HS-27A (cell line): ENCODE results near the gene PRR22.
"Not testable (repeated sequence)": the region's sequence is repeated elsewhere in the genome, so short reads cannot be mapped to it uniquely, and the experiment has no call there.

Experiments used
- DNase-seq: peaks from one replicate; pipeline ENCODE4 v3.0.0-alpha.2; 2012; ENCODE audit warnings: low read depth, missing footprints

The PRR22 gene

GRCh38 chr19:5790559-5791520 lies 6.3 kb upstream of the PRR22 start, which contains the start of gene DUS3L:
TSS of gene DUS3L (minus strand) at chr19:5791163. CDS start at chr19:5791141, 22 bp downstream.
- peak; percentile 87 for DNase-seq

- DNase-seq, result no peak
Observed at GRCh38 chr19:5789886-5790558, 5.5 kb upstream of the PRR22 start.

- DNase-seq, result no peak
Observed at GRCh38 chr19:5789351-5789761, 4.8 kb upstream of the PRR22 start.

- DNase-seq, result no peak
Observed at GRCh38 chr19:5788422-5788821, 3.9 kb upstream of the PRR22 start.

- DNase-seq, result no peak
Observed at GRCh38 chr19:5787409-5788182, 3.0 kb upstream of the PRR22 start.

GRCh38 chr19:5786593-5787408 lies 2.3 kb upstream of the PRR22 start:
- DNase-seq, result no peak

- DNase-seq, result no peak
Observed at GRCh38 chr19:5785423-5785822, 877 bp upstream of the PRR22 start.

- DNase-seq, result no peak
Observed at GRCh38 chr19:5782945-5783919, 1.3 kb downstream of the PRR22 start.

GRCh38 chr19:5782322-5782721 lies 2.2 kb downstream of the PRR22 start:
- DNase-seq, result no peak

GRCh38 chr19:5780916-5781315 lies 3.6 kb downstream of the PRR22 start:
- DNase-seq, result not testable (repeated sequence)

GRCh38 chr19:5778402-5778801 lies 6.1 kb downstream of the PRR22 start:
- no peak for DNase-seq

- no peak for DNase-seq
Observed at GRCh38 chr19:5775668-5776309, 8.8 kb downstream of the PRR22 start.

- no peak for DNase-seq
Observed at GRCh38 chr19:5774921-5775320, 9.6 kb downstream of the PRR22 start.

GRCh38 chr19:5773276-5773675 lies 11.3 kb downstream of the PRR22 start:
- DNase-seq, result no peak

GRCh38 chr19:5772416-5772815 lies 12.1 kb downstream of the PRR22 start:
- DNase-seq, result no peak

GRCh38 chr19:5767949-5768348 lies 16.6 kb downstream of the PRR22 start:
- DNase-seq, result no peak

- DNase-seq, result no peak
Observed at GRCh38 chr19:5765220-5765619, 19.3 kb downstream of the PRR22 start.

- DNase-seq, result no peak
Observed at GRCh38 chr19:5762608-5763217, 21.8 kb downstream of the PRR22 start.

- DNase-seq, result no peak
Observed at GRCh38 chr19:5753743-5754142, 30.8 kb downstream of the PRR22 start.
